K562 (cell line): ENCODE measurements around the gene SLC35D3. TPM values are rescaled to one million over a fixed set of nuclear protein-coding genes. Genes with fewer than 3 reads are reported as not detected.
"Not testable (repeated sequence)": the region's sequence is repeated elsewhere in the genome, so short reads cannot be mapped to it uniquely, and the experiment has no call there.

Source experiments
- ATAC-seq: fragments of 200-7000 bp; cut with Tn5 transposase; 3 replicates; pipeline ENCODE4 v1.9.1; 2020; ENCODE audit warnings: moderate library complexity
- BruUV-seq: library from RNA; stranded (reverse); fragments of 400-500 nt; replicated peaks from 2 replicates; lab custom pipeline; 2021; lab: Mats Ljungman, UMichigan
- CTCF ChIA-PET: fragments of 300-600 bp; formaldehyde crosslinking; extraction: SDS; loops from one replicate; lab custom pipeline; 2021; ENCODE audit warnings: low intra/inter-chr PET ratio; lab: Yijun Ruan, JAX
- POLR2A ChIA-PET: fragments of 300-600, 350-650 bp; sonication (Branson Sonifier 250); formaldehyde crosslinking; extraction: SDS; loops from one replicate; lab custom pipeline; 2021; ENCODE audit warnings: antibody characterized with exemption, inconsistent platforms; lab: Yijun Ruan, JAX
- DNase-seq, 4 experiments: peaks; one replicate each; pipeline versions ENCODE4 v3.0.0 to v3.0.0-alpha.2; 2011 to 2018; ENCODE audit warnings: low spot score in 3 of 4, mixed read lengths in 3 of 4; ENCODE audit errors: extremely low read depth in 1 of 4
- FAIRE-seq: peaks from 2 replicates; lab custom pipeline; 2011; peaks lifted over from hg19 to GRCh38; lab: Jason Lieb, UNC
- H2AFZ ChIP-seq: 2 replicates; pipeline ENCODE4 v1.6.0; 2011; ENCODE audit warnings: low read depth, low read length, control low read depth, inconsistent platforms
- H3K27ac ChIP-seq: fragments of 200-600 bp; 3 replicates; pipeline ENCODE4 v1.8.0; 2011; ENCODE audit warnings: low read depth, mild to moderate bottlenecking, control low read depth, inconsistent platforms, low read length, moderate library complexity, mixed read lengths; ENCODE audit errors: extremely low read depth
- H3K27me3 ChIP-seq, 2 experiments: fragments of 300-600 bp in 1 of 2; 2 replicates in 1 of 2; 3 replicates in 1 of 2; pipeline versions ENCODE4 v1.6.0 to v1.8.0; 2011; ENCODE audit warnings: inconsistent platforms in 2 of 2, low read length in 2 of 2, mild to moderate bottlenecking in 1 of 2, mixed read lengths in 1 of 2, moderate library complexity in 1 of 2; ENCODE audit not compliant: control insufficient read depth in 2 of 2, insufficient read depth in 2 of 2
- H3K36me3 ChIP-seq: fragments of 300-600 bp; 3 replicates; pipeline ENCODE4 v1.8.0; 2011; ENCODE audit warnings: mild to moderate bottlenecking, low read length, inconsistent platforms; ENCODE audit not compliant: control insufficient read depth, insufficient read depth
- H3K4me1 ChIP-seq, 2 experiments: fragments of 200-600 bp in 1 of 2; replicated peaks in 1 of 2; 2 replicates in 1 of 2; 3 replicates in 1 of 2; pipeline versions ENCODE4 v1.5.1 to v1.8.0; 2011; ENCODE audit warnings: inconsistent platforms in 2 of 2, low read length in 2 of 2, mild to moderate bottlenecking in 1 of 2, mixed read lengths in 1 of 2, moderate library complexity in 1 of 2; ENCODE audit not compliant: control insufficient read depth in 2 of 2, insufficient read depth in 2 of 2
- H3K4me2 ChIP-seq: 2 replicates; pipeline ENCODE4 v1.6.1; 2011; ENCODE audit warnings: low read length, control low read depth, inconsistent platforms, mixed read lengths; ENCODE audit not compliant: insufficient read depth
- H3K4me3 ChIP-seq: fragments of 200-600 bp; sonication (generic), shearing (Covaris generic); 2 replicates; pipeline ENCODE4 v1.5.1; 2016; ENCODE audit warnings: control low read depth, inconsistent platforms
- H3K79me2 ChIP-seq: fragments of 200-600 bp; 3 replicates; pipeline ENCODE4 v1.8.0; 2011; ENCODE audit warnings: low read length, inconsistent platforms; ENCODE audit not compliant: control insufficient read depth, insufficient read depth
- H3K9ac ChIP-seq, 2 experiments: 2 replicates each; pipeline versions ENCODE4 v1.6.0 to v1.6.1; 2011; ENCODE audit warnings: low read depth in 2 of 2, low read length in 2 of 2, control low read depth in 1 of 2, inconsistent platforms in 1 of 2, mild to moderate bottlenecking in 1 of 2, mixed read lengths in 1 of 2; ENCODE audit not compliant: insufficient read depth in 1 of 2
- H3K9me1 ChIP-seq: one replicate; pipeline ENCODE4 v1.6.0; 2011; ENCODE audit warnings: inconsistent platforms, mild to moderate bottlenecking, low read length, moderate library complexity; ENCODE audit not compliant: control insufficient read depth, insufficient read depth
- H3K9me3 ChIP-seq: replicated peaks from 2 replicates; pipeline ENCODE4 v1.5.1; 2011; ENCODE audit warnings: low read depth, low read length, inconsistent platforms; ENCODE audit not compliant: control insufficient read depth, insufficient read depth
- H4K20me1 ChIP-seq: replicated peaks from 2 replicates; pipeline ENCODE4 v1.6.1; 2011; ENCODE audit warnings: low read length, inconsistent platforms, mixed read lengths; ENCODE audit not compliant: control insufficient read depth, insufficient read depth
- CC2D1A ChIP-seq: fragments of 450-650 bp; IDR thresholded peaks from 2 replicates; pipeline ENCODE4 v1.6.1; 2017; ENCODE audit warnings: mild to moderate bottlenecking
- GABPB2 ChIP-seq: fragments of 250-450 bp; sonication (Bioruptor Pico); conservative IDR thresholded peaks from 2 replicates; pipeline ENCODE4 v1.5.1; 2021; ENCODE audit warnings: mild to moderate bottlenecking
- MLLT1 ChIP-seq, 2 experiments: fragments of 450-650 bp; IDR thresholded peaks; 2 replicates each; pipeline ENCODE4 v1.6.1; 2016
- SIX5 ChIP-seq, 2 experiments: IDR thresholded peaks; 2 replicates each; pipeline ENCODE4 v1.6.1; 2011; ENCODE audit warnings: low read length in 2 of 2, borderline replicate concordance in 1 of 2, low read depth in 1 of 2, mild to moderate bottlenecking in 1 of 2, moderate library complexity in 1 of 2; ENCODE audit not compliant: insufficient read depth in 1 of 2
- SMC3 ChIP-seq: conservative IDR thresholded peaks from 2 replicates; pipeline ENCODE4 v1.6.1; 2011; ENCODE audit warnings: low read depth, low read length, improper control_type of control experiment; ENCODE audit not compliant: insufficient read depth
- ZBTB26 ChIP-seq: fragments of 450-650 bp; formaldehyde crosslinking; IDR thresholded peaks from 2 replicates; pipeline ENCODE4 v1.4.0; 2022; ENCODE audit warnings: missing genetic modification characterization
- ZNF146 ChIP-seq: IDR thresholded peaks from one replicate; pipeline ENCODE4 v1.6.1; 2018; ENCODE audit warnings: missing compliant biosample characterization; ENCODE audit not compliant: unreplicated experiment
- ZNF347 ChIP-seq: fragments of 450-650 bp; formaldehyde crosslinking; IDR thresholded peaks from 2 replicates; pipeline ENCODE4 v1.4.0; 2020; ENCODE audit warnings: low read depth, mild to moderate bottlenecking, moderate library complexity
- ZNF644 ChIP-seq: fragments of 200-800 bp; sonication (Bioruptor generic); IDR thresholded peaks from 2 replicates; pipeline ENCODE4 v1.6.1; 2016; ENCODE audit warnings: low read depth, missing genetic modification characterization, missing compliant biosample characterization
- WGBS: fragments of 100-300 bp; shearing (Covaris generic); methylation state at CpG from one replicate; pipeline ENCODE4 v1.1.6; 2016; ENCODE audit warnings: low coverage, mixed read lengths; ENCODE audit not compliant: insufficient coverage; ENCODE audit errors: missing lambda C conversion rate; 5-methylcytosine and 5-hydroxymethylcytosine counted together
- in situ Hi-C: fragments of 300-500 bp; cut with MboI; formaldehyde crosslinking; loops from 4 replicates; pipeline ENCODE4 v1.15.0; 2018; ENCODE audit warnings: inconsistent platforms, mixed read lengths
- intact Hi-C: fragments of 100-400 bp; cut with micrococcal nuclease; formaldehyde crosslinking; loops from 2 replicates; pipeline ENCODE4 v1.14.2; 2022
- polyA plus RNA-seq, 8 experiments: library from polyadenylated mRNA; depleted of rRNA in 4 of 8; stranded (reverse) in 5 of 8; unstranded in 3 of 8; fragments of >200 nt; fragmentation: Nextera tagmentation in 2 of 8; fragmentation: Illumina TruSeq in 1 of 8; extraction: Ambion mirVana in 2 of 8; extraction: Trizol in 1 of 8; gene quantifications; 2 replicates each; pipeline versions ENCODE4 v1.2.1 to v1.2.3, GENCODE V29; 2011 to 2014; ENCODE audit warnings: inconsistent platforms in 1 of 8, missing spikeins in 1 of 8
- total RNA-seq, 7 experiments: library from RNA; depleted of rRNA in 6 of 7; stranded (reverse); fragments of >200 nt in 6 of 7; fragmentation: Illumina TruSeq in 2 of 7; extraction: Trizol in 2 of 7; gene quantifications; 2 replicates each; pipeline versions ENCODE4 v1.2.1 to v1.2.3, GENCODE V29; 2011 to 2021; ENCODE audit warnings: low replicate concordance in 1 of 7
- TF ChIP-seq, protein P1 (sequence below): fragments of 250-450 bp; sonication (Bioruptor Pico); IDR thresholded peaks from 2 replicates; pipeline ENCODE4 v1.4.0; 2020; ENCODE audit warnings: mild to moderate bottlenecking

Gene SLC35D3
- total and polyA plus RNA-seq, 9 of the 15 experiments (the other 6 are each of a cell fraction or from before 2014, with no cell fraction given) = not detected

GRCh38 chr6:136876469-136876868 is 45.6 kb upstream of the SLC35D3 start:
- in situ Hi-C loops, H3K4me3 ChIP-seq, H3K27me3 ChIP-seq, POLR2A ChIA-PET, H3K4me2 ChIP-seq, H3K9me1 ChIP-seq, H4K20me1 ChIP-seq, DNase-seq, H3K27ac ChIP-seq, H2AFZ ChIP-seq, H3K4me1 ChIP-seq, FAIRE-seq, ATAC-seq, CTCF ChIA-PET, H3K36me3 ChIP-seq, BruUV-seq, H3K9me3 ChIP-seq, intact Hi-C loops, H3K9ac ChIP-seq, H3K79me2 ChIP-seq: not testable (repeated sequence)
- TF ChIP-seq ZNF146 (CRISPR knock-in tag) = peak; percentile 64
- WGBS = 65% methylated on average over 4 of the region's 4 CpGs

DNA sequence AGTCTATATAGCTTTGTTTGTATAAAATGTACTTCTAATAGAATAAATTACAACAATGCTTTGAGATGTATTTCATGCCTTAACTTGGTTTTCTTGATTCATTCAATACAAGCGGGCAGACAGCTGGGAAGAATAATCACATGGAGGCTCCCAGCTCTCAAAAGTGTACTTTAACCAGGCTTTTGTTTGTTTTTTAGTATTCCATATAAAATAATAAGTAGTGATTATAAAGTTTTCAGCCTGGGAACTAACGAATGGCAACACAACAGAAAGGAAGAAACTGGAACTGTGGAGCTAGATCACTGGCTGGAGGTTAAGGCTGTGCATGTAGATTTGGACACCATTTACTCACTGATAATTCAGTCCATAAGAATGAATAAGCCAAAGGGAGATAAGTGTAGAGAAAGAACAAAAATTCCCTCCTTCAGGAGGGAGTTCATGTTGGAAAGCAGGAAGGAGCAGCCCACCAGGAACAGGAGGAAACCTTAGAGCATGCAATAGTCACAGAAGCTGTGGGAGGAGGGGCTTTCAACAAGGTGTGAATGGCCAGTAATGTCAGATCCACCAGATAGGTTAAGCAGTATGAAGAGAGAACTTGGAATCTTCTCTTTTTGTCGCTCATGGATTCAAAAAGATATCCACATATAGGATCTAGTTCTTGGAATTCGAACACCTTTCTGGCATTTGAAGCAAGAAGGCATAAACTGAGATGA is 41.2 kb upstream of the SLC35D3 start:
- WGBS = 33% methylated on average over 4 of the region's 4 CpGs
- CTCF ChIA-PET = no interaction called here
- no peak overlapping the region for H3K4me2 ChIP-seq
- no peaks in the 10 kb centered on the region for H3K36me3 ChIP-seq
- H3K27ac ChIP-seq = no peak overlapping the region
- BruUV-seq = no TSS peak
- H3K4me3 ChIP-seq = no peak overlapping the region
- no peaks in the 10 kb centered on the region for H3K79me2 ChIP-seq
- no peaks in the 10 kb centered on the region for H3K27me3 ChIP-seq
- DNase-seq (no peak), FAIRE-seq (no peak), ATAC-seq (no peak; the same call in 2 of the 3 replicates)
- H3K9me3 ChIP-seq = no peaks in the 10 kb centered on the region
- intact Hi-C loops (no loop called here), in situ Hi-C loops (no loop called here)
- POLR2A ChIA-PET = interaction anchor here (0.6 kb wide), 1 partner anchor 26 kb away, joined by 3 read pairs; no protein-coding TSS in a partner anchor
- H4K20me1 ChIP-seq = no peaks in the 10 kb centered on the region
- peaks cover 0 to 5% of the 10 kb centered on the region in 2 experiments; a peak in 2 of 5 replicates for H3K4me1 ChIP-seq
- H3K9me1 ChIP-seq = no peaks in the 10 kb centered on the region
- H3K9ac ChIP-seq = no peak overlapping the region
- no peak overlapping the region for H2AFZ ChIP-seq
- no peak for TF ChIP-seq MLLT1 (IDR thresholded peaks at IDR 0.05)
- TF ChIP-seq SIX5 (IDR thresholded peaks at IDR 0.05; ENCODE audit: borderline replicate concordance in 1 of 2, insufficient read depth in 1 of 2, low read depth in 1 of 2, low read length in 2 of 2) = no peak
- TF ChIP-seq SMC3 = no peak
- TF ChIP-seq GABPB2 = no peak
- TF ChIP-seq ZNF644 (tag) = no peak
- TF ChIP-seq CC2D1A = no peak
- TF ChIP-seq ZBTB26 (CRISPR knock-in tag) = no peak
- TF ChIP-seq, protein P1, sequence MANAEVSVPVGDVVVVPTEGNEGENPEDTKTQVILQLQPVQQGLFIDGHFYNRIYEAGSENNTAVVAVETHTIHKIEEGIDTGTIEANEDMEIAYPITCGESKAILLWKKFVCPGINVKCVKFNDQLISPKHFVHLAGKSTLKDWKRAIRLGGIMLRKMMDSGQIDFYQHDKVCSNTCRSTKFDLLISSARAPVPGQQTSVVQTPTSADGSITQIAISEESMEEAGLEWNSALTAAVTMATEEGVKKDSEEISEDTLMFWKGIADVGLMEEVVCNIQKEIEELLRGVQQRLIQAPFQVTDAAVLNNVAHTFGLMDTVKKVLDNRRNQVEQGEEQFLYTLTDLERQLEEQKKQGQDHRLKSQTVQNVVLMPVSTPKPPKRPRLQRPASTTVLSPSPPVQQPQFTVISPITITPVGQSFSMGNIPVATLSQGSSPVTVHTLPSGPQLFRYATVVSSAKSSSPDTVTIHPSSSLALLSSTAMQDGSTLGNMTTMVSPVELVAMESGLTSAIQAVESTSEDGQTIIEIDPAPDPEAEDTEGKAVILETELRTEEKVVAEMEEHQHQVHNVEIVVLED = no peak
- no peak for TF ChIP-seq ZNF347 (CRISPR knock-in tag)
